HG02852 (cell line): ENCODE measurements around the gene MIEN1.
"Not testable (repeated sequence)": the region's sequence is repeated elsewhere in the genome, so short reads cannot be mapped to it uniquely, and the experiment has no call there.

Experiments used
- ATAC-seq: cut with Tn5 transposase; IDR thresholded peaks from one replicate; pipeline ENCODE4 v1.9.1; 2021; ENCODE audit warnings: mild to moderate bottlenecking, moderate library complexity; ENCODE audit not compliant: unreplicated experiment

Gene MIEN1

DNA sequence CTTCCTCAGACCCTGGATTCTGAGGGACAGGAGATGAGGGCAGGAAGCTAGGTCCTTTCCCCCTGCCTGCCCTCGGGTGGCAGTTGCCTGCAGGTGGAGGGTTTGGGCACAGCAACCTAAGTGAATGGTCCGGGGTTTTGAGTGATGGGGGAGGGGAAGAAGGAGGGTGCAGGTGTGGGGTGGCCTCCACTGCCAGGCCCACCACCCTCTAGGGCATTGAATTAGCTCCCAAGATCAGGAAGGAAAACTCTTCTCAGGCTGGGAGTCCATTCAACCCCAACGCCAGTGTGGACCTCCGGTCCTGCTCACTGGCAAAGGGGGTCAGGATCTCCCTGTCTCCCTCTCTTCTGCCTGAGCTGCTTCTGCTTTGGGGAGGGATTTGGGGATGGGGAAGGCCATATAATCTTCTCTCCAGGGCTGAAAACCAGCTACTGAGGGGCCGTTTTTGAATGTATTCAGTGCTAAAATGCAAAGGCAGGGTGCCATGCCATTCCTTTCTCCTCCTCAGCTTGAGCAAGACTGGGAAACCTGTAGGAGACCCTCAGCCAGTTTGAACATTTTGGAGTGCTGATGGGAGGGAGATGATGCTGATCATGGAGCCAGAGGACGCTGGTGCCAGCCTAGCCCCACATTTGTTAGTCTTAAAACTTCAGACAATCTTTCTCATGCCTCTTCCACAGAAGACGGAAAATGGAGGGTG is 26.2 kb upstream of the MIEN1 start:
- ATAC-seq: no peak

DNA sequence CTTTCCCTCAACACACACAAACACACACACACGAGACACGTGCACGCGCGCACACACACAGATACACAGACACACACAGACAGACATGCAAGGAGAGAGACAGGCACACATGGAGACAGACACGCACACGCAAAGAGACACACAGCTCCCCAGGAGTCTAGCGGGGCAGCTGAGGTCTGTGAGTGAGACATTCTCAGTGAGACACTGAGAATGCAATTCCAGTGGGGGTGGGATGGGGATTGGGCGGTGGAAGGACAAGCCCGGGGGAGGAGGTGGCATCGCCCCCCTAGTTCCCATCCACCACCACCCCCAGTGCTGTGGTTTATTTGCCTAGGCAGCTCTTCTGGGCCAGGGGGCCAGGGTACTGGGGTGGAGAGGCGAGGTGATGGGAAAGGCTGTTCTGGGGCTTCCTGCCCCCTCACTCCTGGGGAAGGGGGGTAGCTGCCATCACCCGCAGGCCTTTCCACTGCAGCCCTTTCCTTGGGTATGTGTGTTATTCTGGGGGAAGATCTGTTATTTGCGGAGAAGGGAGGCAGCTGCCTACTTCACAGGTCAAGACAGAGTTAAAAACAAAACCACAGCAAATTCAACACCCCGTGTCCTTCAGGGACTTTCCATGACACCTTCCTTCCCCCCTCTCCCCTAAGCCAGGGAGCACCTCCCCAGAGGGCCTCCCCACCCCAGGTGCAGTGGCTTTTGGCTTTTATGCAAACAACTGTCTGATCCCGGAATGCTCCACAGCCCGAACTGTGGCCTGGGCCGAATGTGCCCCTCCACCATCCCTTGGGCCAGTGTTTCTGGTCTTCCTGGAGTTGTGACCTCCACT is 25.4 kb upstream of the MIEN1 start:
- peak; percentile 18 for ATAC-seq

DNA sequence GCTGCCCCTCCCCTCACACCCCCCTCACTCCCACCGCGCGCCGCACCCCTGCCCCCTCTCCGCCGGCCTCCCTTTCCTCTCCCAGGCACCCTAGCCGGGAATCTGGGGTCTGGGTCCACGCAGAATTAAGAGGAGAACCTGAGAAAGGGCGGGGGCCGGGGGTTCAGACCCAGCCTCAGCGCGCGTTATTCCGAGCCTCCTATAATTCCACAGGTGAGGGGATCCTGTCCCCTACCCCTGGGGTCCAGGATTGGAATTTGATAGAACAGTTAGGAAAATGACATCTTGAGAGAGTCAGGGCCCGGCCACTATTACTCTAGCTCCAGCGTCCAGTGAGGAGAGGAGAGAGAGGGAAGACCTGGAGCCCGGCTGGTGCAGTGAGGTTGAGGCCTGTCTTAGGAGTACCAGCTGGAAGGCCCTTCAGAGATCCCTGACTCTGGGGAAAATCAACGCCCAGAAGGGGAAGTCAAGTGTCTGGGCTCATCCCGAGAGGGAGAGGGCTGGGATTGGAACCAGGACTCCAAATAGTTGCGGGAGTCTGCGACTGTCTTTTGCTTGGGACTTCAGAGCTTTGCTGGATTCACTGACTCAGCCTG is 24.7 kb upstream of the MIEN1 start:
- no peak for ATAC-seq

DNA sequence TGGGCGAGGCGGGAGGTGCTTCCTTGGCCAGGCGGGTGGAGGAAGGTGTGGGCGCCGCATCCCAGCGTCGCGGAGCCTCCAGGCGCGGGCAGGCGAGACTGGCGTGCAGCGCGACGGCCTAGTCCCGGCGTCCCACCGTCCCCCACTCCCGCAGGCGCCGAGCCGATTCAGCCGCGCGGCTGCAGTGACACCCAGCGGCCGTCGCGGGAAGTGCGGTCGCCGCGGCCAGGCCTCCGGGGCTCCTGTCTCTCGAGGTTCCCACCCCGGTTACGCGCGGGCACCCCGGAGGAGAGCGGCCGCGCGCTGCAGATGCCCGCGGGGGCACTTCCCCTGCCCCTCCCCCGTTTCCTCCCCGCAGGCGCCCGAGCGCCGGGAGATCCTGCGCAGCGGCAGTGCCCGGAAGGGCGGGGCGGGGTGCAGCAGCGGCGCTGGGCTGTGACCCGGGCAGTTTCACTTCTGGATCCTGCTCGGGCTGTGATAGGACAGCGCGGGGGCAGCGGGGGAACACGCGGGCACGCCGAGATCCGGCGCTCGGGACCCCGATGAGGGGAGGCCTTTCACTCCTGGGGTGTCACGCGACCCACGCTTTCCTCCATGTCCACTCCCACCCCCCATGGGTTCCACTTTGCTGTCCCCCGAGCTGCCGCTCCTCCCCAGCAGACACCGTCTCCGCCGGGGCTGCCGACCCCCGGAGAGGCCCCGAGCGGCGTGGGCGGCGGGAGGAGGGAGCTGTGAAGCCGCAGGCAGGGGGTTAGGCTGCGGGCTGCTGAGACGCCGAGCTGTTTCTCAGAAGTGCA is 24.0 kb upstream of the MIEN1 start:
- peak; percentile 54 for ATAC-seq

DNA sequence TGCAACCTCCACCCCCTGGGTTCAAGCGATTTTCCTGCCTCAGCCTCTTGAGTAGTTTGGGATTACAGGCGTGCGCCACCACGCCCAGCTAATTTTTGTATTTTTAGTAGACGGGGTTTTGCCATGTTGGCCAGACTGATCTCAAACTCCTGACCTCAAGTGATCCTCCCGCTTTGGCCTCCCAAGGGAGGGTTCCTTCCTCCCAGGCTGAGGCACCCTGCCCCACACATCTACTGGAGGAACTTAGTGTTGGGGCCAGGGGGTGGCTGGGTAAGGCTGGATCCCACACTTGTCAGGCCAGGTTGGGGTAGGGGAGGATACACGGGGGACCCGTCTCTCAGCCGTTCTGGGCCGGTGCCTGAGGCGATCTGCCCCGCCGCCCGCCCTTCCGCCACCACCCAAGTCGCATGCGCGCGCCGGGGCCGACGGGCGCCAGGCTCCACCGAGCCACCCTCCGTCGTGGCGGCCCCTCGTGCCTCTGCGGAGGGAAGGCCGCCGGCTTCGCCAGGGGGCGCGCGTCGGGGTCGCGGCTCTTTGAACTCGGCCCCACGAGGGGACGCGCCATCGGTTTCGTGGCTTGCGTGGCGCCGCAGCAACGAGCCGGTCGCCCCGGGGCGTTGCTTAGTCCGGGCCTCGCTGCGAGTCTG is 23.3 kb upstream of the MIEN1 start:
- ATAC-seq: peak; percentile 18

DNA sequence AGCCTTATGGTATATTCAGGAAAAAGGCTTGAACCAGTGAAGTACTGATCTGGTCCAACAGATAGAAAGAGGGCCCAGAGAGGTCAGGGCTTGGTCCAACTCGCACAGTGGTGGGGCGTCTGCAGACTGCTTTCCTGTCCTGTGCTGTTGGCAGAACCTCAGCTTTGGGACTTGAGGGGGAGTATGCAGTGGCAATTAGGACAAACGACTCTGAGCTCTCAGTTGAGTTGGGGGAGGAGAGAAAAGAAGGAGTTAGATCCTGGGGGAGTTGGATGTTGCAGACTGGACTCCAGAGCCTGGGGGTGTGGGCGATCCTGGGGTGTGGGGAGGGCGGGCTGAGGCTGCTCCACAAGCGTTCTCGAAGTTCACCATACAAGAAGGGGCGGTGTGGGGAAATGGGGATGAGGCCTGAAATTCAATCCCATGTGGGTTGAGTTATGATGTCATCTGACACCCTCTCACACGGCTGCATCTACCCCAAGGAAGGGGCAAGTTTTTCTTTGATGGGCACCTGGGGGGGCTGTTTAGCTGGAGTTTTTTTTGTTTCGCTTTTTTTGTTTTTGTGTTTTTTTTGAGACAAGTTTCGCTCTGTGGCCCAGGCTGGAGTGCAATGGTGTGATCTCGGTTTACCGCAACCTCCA is 22.0 kb upstream of the MIEN1 start:
- ATAC-seq: no peak

DNA sequence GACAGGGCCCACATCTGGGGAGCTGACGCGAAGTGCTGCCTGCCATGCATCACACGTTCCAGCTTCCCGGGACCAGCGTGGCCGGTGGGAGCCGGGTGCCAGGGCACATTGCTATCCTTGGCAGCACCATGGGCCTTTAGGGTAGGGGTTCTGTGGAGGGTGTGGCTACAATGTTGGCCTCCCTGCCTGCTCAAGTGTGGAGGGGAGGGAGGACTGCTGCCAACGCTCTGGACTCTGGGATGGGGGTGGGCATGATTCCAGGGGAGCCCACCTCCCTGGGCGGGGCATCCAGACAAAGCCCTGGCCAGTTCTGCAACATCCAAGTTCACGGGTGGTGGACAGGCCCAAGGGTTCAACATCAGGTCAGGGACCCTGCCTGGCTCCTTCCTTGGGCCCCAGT is 21.3 kb upstream of the MIEN1 start:
- ATAC-seq: no peak

DNA sequence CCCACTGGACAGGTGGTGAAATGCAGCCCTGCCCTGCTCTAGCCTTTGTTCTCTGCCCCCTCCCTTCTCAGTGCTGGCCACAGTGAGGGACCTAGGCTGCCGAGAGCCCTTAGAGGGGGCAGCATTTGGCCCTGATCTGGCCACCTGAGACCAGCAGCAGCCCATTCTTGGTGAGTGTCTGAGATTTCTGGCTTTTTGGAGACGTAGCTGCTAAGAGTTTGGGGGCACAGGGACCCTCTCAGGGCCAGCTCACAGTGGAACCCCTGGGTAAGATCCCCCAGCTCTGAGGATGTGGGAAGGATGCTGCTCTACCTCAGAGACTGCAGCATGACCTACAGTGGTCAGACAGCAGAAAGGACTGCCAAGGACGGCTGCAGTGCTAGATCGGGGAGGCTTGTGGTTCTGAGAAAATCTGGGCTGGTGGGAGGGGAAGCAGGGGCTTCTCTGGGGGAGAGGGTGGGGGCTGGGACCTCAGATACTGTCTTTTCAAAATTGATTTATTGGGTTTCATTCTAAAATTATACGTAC is 20.7 kb upstream of the MIEN1 start:
- ATAC-seq: no peak

DNA sequence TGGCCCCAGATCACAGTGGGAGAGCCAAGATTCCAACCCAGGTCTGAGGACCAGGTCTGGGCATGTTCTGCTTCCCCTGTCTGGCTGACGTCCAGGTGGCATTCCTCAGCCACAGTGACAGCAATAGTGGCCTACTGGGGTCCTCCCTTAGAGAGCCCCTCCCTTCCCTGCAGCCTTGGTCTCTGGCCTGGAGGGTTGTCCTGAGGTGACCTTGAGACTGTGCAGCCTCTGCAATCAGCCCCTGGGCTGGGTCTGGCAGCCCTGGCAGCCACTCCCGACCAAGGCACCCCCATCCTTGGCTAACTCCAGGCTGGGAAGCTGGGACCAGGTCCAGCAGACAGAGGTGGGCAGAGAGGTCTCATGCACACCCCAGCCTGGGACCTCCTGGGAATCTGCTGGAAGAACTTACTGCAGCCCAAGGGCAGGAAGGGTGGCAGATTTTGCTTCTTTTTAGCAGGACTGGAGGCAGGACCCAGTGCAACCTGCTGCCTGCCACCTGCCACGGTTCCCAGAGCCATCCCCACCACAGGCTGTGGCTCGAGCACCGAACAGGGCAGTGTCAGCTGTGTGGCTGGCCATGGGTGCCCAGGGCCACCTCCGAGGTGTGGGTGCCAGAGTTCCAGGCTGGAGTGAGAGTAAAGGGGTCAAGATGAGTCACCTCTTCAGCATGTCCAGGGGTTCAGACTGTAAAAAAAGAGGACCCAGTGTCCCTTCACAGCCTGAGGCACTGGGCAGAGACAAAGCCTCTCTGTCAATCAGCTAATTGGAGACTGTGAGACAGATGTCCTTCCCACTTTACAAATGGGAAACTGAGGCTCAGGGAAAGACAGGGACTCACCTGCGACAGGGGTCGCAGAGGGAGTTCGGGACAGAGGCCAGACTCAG is 20.0 kb upstream of the MIEN1 start:
- ATAC-seq: no peak

DNA sequence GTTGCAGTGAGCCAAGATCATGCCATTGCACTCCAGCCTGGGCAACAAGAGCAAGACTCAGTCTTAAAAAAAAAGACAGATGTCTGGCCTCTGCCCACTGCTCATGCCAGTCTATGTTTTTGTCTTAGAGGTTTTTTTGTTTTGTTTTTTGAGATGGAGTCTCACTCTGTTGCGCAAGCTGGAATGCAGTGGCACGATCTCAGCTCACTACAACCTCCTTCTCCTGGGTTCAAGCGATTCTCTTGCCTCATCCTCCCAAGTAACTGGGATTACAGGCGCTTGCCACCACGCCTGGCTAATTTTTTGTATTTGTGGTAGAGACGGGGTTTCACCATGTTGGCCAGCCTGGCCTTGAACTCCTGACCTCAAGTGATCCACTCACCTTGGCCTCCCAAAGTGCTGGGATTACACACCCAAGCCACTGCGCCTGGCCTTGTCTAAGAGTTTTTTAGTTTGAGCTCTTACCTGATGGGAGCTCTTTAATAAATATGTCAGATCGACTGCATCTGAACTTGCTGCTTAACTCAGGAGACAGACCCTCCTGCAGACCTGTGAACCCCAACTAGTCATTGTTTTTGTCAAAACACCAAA is 18.2 kb upstream of the MIEN1 start:
- ATAC-seq: not testable (repeated sequence)

DNA sequence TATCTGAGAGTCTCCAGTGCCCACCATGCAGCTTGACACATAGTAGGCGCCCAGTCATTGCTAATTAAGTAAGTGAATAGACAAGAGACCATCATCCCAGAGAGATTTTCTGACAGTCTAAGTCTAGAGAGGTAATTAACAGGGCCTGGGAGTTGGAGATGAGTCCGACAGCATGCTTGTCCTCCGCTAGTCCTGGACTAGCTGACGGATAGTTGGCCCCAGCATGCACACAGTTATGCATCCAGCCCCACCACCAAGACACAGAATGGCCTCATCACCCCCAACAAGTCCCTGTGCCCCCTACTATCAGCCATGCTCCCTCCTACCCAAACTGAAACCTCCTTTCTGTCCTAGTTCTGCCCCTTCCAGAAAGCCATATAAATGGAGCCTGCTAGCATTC is 17.4 kb upstream of the MIEN1 start:
- ATAC-seq: no peak

DNA sequence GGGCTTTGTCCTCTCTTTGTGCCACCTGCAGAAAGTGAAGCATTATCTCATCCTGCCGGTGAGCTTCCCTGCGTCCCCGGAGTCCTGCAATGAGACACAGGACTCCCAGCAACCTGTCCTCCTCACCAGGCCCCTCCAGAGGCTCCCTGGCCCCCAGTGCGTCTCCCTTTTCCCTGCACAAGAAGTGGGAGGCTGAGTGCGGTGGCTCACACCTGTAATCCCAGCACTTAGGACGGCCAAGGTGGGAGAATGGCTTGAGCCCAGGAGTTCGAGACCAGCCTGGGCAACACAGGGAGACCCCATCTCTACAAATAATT is 15.8 kb upstream of the MIEN1 start:
- ATAC-seq: no peak

DNA sequence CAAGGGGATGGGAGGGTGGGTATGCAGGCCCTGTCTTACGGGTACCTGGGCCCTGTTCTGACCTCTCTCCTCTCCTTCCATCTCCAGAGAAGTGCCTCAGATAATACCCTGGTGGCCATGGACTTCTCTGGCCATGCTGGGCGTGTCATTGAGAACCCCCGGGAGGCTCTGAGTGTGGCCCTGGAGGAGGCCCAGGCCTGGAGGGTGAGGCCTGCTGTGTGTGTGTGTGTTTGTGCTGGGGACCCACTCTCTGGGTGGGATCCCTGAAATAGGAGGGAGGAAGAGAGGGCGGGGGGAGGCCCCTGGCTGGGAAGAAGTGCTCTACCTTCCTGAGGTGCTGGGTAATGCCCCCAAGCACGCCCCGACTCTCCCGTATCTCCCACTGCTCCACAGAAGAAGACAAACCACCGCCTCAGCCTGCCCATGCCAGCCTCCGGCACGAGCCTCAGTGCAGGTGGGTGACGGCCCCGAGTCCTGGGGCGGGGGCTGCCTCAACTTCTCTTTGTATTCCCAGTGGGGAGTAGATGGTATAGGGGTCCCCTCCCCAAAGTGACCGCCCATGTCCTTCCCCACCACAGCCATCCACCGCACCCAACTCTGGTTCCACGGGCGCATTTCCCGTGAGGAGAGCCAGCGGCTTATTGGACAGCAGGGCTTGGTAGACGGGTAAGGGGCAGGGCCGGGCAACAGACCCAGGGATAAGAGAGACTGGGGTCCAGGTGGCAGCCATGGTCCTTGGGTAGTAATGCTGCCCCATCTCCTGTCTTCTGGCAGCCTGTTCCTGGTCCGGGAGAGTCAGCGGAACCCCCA is 15.2 kb upstream of the MIEN1 start:
- no peak for ATAC-seq

DNA sequence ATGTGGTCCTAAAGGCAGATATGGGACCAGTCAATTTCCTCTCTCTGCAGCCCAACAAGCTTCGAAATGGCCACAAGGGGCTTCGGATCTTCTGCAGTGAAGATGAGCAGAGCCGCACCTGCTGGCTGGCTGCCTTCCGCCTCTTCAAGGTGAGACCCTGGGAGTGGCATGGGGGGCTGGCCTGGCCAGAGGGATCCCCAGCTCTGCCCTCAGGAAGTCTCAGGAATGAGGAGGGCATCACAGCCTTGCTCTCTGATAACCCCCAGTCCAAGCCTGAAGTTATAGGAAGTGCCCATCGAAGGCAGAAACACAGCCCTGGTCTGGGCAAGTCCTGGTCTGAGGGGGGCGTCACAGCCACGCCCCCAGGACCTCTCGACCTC is 14.5 kb upstream of the MIEN1 start:
- ATAC-seq: no peak

DNA sequence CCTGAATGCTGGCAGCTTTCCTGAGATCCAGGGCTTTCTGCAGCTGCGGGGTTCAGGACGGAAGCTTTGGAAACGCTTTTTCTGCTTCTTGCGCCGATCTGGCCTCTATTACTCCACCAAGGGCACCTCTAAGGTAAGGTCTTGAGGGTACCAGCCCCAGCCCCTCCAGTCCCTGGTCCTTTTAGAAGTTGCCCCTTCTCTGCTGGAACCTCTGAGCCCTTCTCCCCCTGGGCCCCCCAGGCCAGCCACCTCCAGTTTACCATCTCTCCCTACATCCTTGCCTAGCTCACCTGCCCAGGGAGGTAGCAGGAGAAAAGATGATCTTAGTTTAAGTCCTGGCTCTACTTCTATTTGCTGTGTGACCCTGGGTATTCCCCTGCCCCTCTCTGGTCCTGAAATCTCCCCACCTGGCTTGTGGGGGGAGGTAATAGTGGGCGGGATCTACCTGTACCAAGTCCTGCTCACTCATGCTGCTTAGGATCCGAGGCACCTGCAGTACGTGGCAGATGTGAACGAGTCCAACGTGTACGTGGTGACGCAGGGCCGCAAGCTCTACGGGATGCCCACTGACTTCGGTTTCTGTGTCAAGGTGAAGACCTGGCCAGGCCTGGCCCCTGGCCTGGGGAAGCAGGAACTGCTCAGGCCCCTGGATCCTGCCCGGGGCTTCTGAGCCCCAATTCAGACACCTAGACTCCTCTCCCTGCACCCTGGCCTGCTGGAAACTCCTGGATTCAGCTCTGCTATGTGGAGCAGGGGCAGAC is 13.9 kb upstream of the MIEN1 start:
- ATAC-seq: no peak

DNA sequence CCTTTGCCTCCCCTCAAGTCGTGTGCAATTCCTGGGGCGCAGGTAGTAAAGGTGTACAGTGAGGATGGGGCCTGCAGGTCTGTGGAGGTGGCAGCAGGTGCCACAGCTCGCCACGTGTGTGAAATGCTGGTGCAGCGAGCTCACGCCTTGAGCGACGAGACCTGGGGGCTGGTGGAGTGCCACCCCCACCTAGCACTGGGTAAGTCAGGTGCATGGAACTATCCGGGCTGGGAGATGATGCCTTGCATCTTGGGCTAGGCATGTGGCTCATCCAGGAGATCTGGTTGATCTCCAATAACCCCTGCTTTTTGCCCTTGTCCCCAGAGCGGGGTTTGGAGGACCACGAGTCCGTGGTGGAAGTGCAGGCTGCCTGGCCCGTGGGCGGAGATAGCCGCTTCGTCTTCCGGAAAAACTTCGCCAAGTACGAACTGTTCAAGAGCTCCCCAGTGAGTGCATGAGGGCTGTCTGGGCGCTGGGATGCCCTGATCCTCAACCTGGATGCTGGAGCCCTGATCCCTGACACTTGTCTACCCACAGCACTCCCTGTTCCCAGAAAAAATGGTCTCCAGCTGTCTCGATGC is 12.6 kb upstream of the MIEN1 start:
- no peak for ATAC-seq
